WTC11 (cell line): ENCODE measurements around the gene NOPCHAP1. TPM values are rescaled to one million over a fixed set of nuclear protein-coding genes. Genes with fewer than 3 reads are reported as not detected.
"Not testable (repeated sequence)": the region's sequence is repeated elsewhere in the genome, so short reads cannot be mapped to it uniquely, and the experiment has no call there.

Experiments used
- ATAC-seq: fragments of 200-7000 bp; cut with Tn5 transposase; 2 replicates; pipeline ENCODE4 v1.10.0; 2021; ENCODE audit warnings: mild to moderate bottlenecking, moderate library complexity
- CTCF ChIA-PET: fragments of 300-600 bp; sonication (Branson Sonifier 250); formaldehyde crosslinking; loops from one replicate; lab custom pipeline; 2021; ENCODE audit warnings: antibody characterized with exemption; lab: Charles Lee
- POLR2A ChIA-PET: fragments of 350-600 bp; sonication (Branson Sonifier 250); formaldehyde crosslinking; loops from one replicate; lab custom pipeline; 2021; ENCODE audit warnings: antibody characterized with exemption; lab: Charles Lee
- DNase-seq: peaks from one replicate; pipeline ENCODE4 v3.0.0; 2021; ENCODE audit warnings: low spot score
- H3K27ac Mint-ChIP-seq: 2 replicates; pipeline ENCODE4 v1.8.0; 2021; ENCODE audit warnings: mixed read lengths
- H3K27me3 Mint-ChIP-seq: 2 replicates; pipeline ENCODE4 v1.8.0; 2021; ENCODE audit warnings: low read depth, mild to moderate bottlenecking, moderate library complexity, mixed read lengths
- H3K36me3 Mint-ChIP-seq: 2 replicates; pipeline ENCODE4 v1.8.0; 2021; ENCODE audit warnings: mixed read lengths
- H3K4me1 Mint-ChIP-seq: 2 replicates; pipeline ENCODE4 v1.8.0; 2022; ENCODE audit warnings: mixed read lengths
- H3K4me3 Mint-ChIP-seq: 2 replicates; pipeline ENCODE4 v1.8.0; 2021; ENCODE audit warnings: mild to moderate bottlenecking, moderate library complexity, mixed read lengths
- H3K9me3 Mint-ChIP-seq: 2 replicates; pipeline ENCODE4 v1.8.0; 2021; ENCODE audit warnings: mixed read lengths
- ATF2 ChIP-seq: sonication (generic); formaldehyde crosslinking; IDR thresholded peaks from 2 replicates; pipeline ENCODE4 v1.8.1; 2022; ENCODE audit warnings: low read depth, missing genetic modification reagents, borderline replicate concordance
- CREB1 ChIP-seq: sonication (generic); formaldehyde crosslinking; IDR thresholded peaks from 2 replicates; pipeline ENCODE4 v1.8.0; 2023; ENCODE audit warnings: mild to moderate bottlenecking, missing genetic modification reagents
- FOXK1 ChIP-seq: sonication (generic); formaldehyde crosslinking; IDR thresholded peaks from 2 replicates; pipeline ENCODE4 v1.8.0; 2022; ENCODE audit warnings: mild to moderate bottlenecking, moderate library complexity, missing genetic modification reagents
- FOXP1 ChIP-seq: sonication (generic); formaldehyde crosslinking; IDR thresholded peaks from 2 replicates; pipeline ENCODE4 v1.8.0; 2022; ENCODE audit warnings: missing genetic modification reagents, mild to moderate bottlenecking, moderate library complexity, borderline replicate concordance
- HMGXB4 ChIP-seq: sonication (generic); formaldehyde crosslinking; IDR thresholded peaks from 2 replicates; pipeline ENCODE4 v1.8.1; 2023; ENCODE audit warnings: mild to moderate bottlenecking, moderate library complexity, missing genetic modification reagents
- MXD4 ChIP-seq: fragments of 250-450 bp; sonication (Bioruptor Pico); IDR thresholded peaks from 2 replicates; pipeline ENCODE4 v1.8.0; 2021; ENCODE audit warnings: mild to moderate bottlenecking, moderate library complexity, borderline replicate concordance
- NFE2L1 ChIP-seq: sonication (generic); formaldehyde crosslinking; IDR thresholded peaks from 2 replicates; pipeline ENCODE4 v1.8.1; 2023; ENCODE audit warnings: missing genetic modification reagents
- NFYB ChIP-seq: sonication (generic); formaldehyde crosslinking; conservative IDR thresholded peaks from 2 replicates; pipeline ENCODE4 v1.8.0; 2022; ENCODE audit warnings: low read depth, missing genetic modification reagents
- NR2C2 ChIP-seq: sonication (generic); formaldehyde crosslinking; IDR thresholded peaks from 2 replicates; pipeline ENCODE4 v1.8.0; 2022; ENCODE audit warnings: mild to moderate bottlenecking, missing genetic modification reagents
- SMAD4 ChIP-seq: sonication (generic); formaldehyde crosslinking; IDR thresholded peaks from 2 replicates; pipeline ENCODE4 v1.8.0; 2022; ENCODE audit warnings: mild to moderate bottlenecking, missing genetic modification reagents
- STAT6 ChIP-seq: sonication (generic); formaldehyde crosslinking; conservative IDR thresholded peaks from 2 replicates; pipeline ENCODE4 v1.8.1; 2023; ENCODE audit warnings: mild to moderate bottlenecking, low read depth, missing genetic modification reagents, moderate library complexity
- ZNF317 ChIP-seq: sonication (generic); formaldehyde crosslinking; IDR thresholded peaks from 2 replicates; pipeline ENCODE4 v1.8.1; 2023; ENCODE audit warnings: low read depth, mild to moderate bottlenecking, moderate library complexity, missing genetic modification reagents, borderline replicate concordance
- ZNF532 ChIP-seq: fragments of 250-450 bp; sonication (Bioruptor Pico); IDR thresholded peaks from 2 replicates; pipeline ENCODE4 v1.9.0; 2021; ENCODE audit warnings: mild to moderate bottlenecking, borderline replicate concordance
- total RNA-seq: library from RNA; stranded (reverse); gene quantifications from 3 replicates; pipeline ENCODE4 v1.2.3, GENCODE V29; 2021
- TF ChIP-seq, protein P1 (sequence below): sonication (generic); formaldehyde crosslinking; IDR thresholded peaks from 2 replicates; pipeline ENCODE4 v1.8.0; 2022; ENCODE audit warnings: mild to moderate bottlenecking, missing genetic modification reagents

The NOPCHAP1 gene
- total RNA-seq, 1 experiment from 2014 or later: 34.8 TPM

- POLR2A ChIA-PET: no interaction called here
- H3K27ac Mint-ChIP-seq: no peak overlapping the region
- ATAC-seq: no peak
- no peaks in the 10 kb centered on the region for H3K27me3 Mint-ChIP-seq
- no peaks in the 10 kb centered on the region for H3K36me3 Mint-ChIP-seq
- TF ChIP-seq ZNF532 (CRISPR knock-in tag) (no peak), ATF2 (CRISPR knock-in tag) (no peak), CREB1 (CRISPR knock-in tag) (no peak), FOXK1 (CRISPR knock-in tag) (no peak), NFE2L1 (CRISPR knock-in tag) (no peak)
- TF ChIP-seq, protein P1, sequence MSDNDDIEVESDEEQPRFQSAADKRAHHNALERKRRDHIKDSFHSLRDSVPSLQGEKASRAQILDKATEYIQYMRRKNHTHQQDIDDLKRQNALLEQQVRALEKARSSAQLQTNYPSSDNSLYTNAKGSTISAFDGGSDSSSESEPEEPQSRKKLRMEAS: no peak
- H3K4me3 Mint-ChIP-seq: no peak overlapping the region
- CTCF ChIA-PET: no interaction called here
- no peaks in the 10 kb centered on the region for H3K9me3 Mint-ChIP-seq
- H3K4me1 Mint-ChIP-seq: no peaks in the 10 kb centered on the region
- DNase-seq: no peak
Measured at GRCh38 chr12:104974626-104975290, 11.4 kb upstream of the NOPCHAP1 start.

DNA sequence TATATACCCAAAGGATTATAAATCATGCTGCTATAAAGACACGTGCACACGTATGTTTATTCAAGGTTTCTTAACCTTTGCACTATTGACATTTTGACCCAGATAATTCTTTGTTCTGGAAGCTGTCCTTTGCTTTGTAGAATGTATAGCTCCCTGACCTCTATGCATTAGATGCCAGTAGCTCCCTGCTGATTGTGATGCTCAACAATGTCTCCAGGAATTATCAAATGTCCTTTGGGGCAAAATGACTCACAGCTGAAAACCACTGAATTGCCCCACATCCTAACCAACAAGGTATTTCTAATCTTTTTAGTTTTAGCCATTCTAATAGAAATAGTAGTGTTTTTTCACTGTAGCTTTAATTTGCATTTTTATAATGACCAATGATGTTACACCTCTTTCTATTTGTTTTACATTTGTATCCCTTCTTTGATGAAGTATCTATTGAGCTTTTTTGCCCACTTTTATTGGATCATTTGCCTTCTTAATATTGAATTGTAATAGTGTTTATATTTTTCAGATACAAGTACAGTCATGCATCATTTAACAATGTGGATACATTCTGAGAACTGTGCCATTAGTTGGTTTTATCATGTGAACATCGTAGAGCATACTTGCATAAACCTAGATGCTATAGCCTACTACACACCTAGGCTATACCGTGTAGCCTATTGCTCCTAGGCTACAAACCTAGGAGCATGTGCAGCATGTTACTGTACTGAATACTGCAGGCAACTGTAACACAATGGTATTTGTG is 10.4 kb upstream of the NOPCHAP1 start:
- no peaks in the 10 kb centered on the region for H3K36me3 Mint-ChIP-seq
- TF ChIP-seq ATF2 (CRISPR knock-in tag) (no peak), NR2C2 (CRISPR knock-in tag) (no peak), HMGXB4 (no peak)
- POLR2A ChIA-PET: no interaction called here
- no peaks in the 10 kb centered on the region for H3K9me3 Mint-ChIP-seq
- no peak overlapping the region for H3K27ac Mint-ChIP-seq
- no peaks in the 10 kb centered on the region for H3K27me3 Mint-ChIP-seq
- no peak for DNase-seq
- no peaks in the 10 kb centered on the region for H3K4me1 Mint-ChIP-seq
- ATAC-seq: no peak
- no peak overlapping the region for H3K4me3 Mint-ChIP-seq
- CTCF ChIA-PET: no interaction called here

GRCh38 chr12:104976703-104977102 is 9.4 kb upstream of the NOPCHAP1 start:
- POLR2A ChIA-PET: no interaction called here
- CTCF ChIA-PET: no interaction called here
- Mint-ChIP-seq H3K36me3 (no peaks in the 10 kb centered on the region), H3K4me1 (no peaks in the 10 kb centered on the region), H3K4me3 (no peak overlapping the region), H3K9me3 (no peaks in the 10 kb centered on the region), H3K27me3 (no peaks in the 10 kb centered on the region), H3K27ac (no peak overlapping the region)
- no peak for TF ChIP-seq ZNF317 (CRISPR knock-in tag)
- no peak for TF ChIP-seq SMAD4
- no peak for TF ChIP-seq MXD4 (CRISPR knock-in tag)
- no peak for TF ChIP-seq NFYB (CRISPR knock-in tag)
- no peak for TF ChIP-seq FOXP1 (CRISPR knock-in tag)
- no peak for TF ChIP-seq STAT6 (CRISPR knock-in tag)
- ATAC-seq: no peak
- no peak for DNase-seq

- ATAC-seq, CTCF ChIA-PET, DNase-seq, H3K27me3 Mint-ChIP-seq, H3K9me3 Mint-ChIP-seq, H3K4me3 Mint-ChIP-seq, H3K4me1 Mint-ChIP-seq, H3K27ac Mint-ChIP-seq, POLR2A ChIA-PET, H3K36me3 Mint-ChIP-seq: not testable (repeated sequence)
Measured at GRCh38 chr12:104977688-104978087, 8.4 kb upstream of the NOPCHAP1 start.
